HUES6 (cell line): Measurements from ENCODE around the gene ARMC3.

Source experiments
- H3K27ac ChIP-seq: 2 replicates; pipeline ENCODE4 v1.7.0; 2013; ENCODE audit warnings: low read depth, mild to moderate bottlenecking, low read length, inconsistent platforms
- H3K27me3 ChIP-seq: 2 replicates; pipeline ENCODE4 v1.6.1; 2013; ENCODE audit warnings: low read length; ENCODE audit not compliant: control insufficient read depth, insufficient read depth
- H3K36me3 ChIP-seq: 2 replicates; pipeline ENCODE4 v1.6.1; 2013; ENCODE audit warnings: low read length; ENCODE audit not compliant: control insufficient read depth, insufficient read depth
- H3K4me1 ChIP-seq: 2 replicates; pipeline ENCODE4 v1.6.1; 2013; ENCODE audit warnings: low read length; ENCODE audit not compliant: control insufficient read depth, insufficient read depth
- H3K4me3 ChIP-seq: 2 replicates; pipeline ENCODE4 v1.5.1; 2013; ENCODE audit warnings: low read depth, low read length
- H3K9ac ChIP-seq: one replicate; pipeline ENCODE4 v1.6.1; 2013; ENCODE audit warnings: mild to moderate bottlenecking, low read length
- H3K9me3 ChIP-seq: 2 replicates; pipeline ENCODE4 v1.6.1; 2013; ENCODE audit warnings: low read depth, low read length; ENCODE audit not compliant: control insufficient read depth, insufficient read depth

The ARMC3 gene

DNA sequence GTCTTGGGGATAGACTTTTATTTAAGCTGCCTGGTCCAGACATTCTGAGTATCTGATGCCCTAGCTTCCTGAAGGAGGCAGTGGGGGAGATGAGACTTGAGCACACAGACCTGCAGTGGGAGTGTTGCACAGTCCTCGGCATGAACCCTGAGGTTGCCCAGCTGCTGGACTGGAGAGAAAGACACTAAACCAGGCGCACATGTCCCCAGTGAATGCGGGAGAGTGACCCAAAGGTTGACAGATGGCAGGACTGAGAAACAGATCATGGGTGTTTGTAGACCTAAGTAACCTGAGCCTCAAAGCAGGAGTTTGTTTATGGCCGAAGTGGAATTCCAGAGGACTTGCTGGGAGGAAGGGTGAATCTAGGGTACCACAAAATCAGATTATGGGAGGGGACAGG is 151.8 kb downstream of the ARMC3 start:
- peaks cover 7% of the 10 kb centered on the region; the same call in 1 of the 2 replicates for H3K4me1 ChIP-seq
- no peaks in the 10 kb centered on the region for H3K36me3 ChIP-seq
- no peak overlapping the region for H3K4me3 ChIP-seq
- no peak overlapping the region for H3K27ac ChIP-seq
- no peaks in the 10 kb centered on the region for H3K27me3 ChIP-seq
- 0 out of 2 replicates have a peak, but pooled peaks cover 1% of the 10 kb centered on the region for H3K9me3 ChIP-seq
- H3K9ac ChIP-seq, result no peak overlapping the region

DNA sequence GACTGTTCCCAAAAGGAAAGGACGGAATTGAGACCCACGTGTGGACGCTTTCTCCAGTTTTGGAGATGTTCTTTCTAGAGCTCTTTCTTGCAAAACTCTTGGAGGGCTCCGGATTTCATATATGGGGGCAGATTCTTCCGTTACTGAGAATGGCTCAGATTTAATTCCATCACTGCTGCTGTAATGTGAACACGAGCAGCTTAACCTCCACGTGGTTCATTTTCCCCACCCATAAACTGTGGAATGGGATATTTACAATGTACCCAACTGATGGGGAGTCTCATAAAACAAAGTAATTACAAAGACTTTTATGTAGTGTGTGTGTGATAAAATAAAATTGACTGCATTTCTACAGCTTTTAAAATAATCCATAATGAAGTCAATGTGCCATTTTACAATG is 152.4 kb downstream of the ARMC3 start:
- no peaks in the 10 kb centered on the region for H3K27me3 ChIP-seq
- H3K9ac ChIP-seq, result no peak overlapping the region
- H3K36me3 ChIP-seq, result no peaks in the 10 kb centered on the region
- no peak overlapping the region for H3K27ac ChIP-seq
- 0 out of 2 replicates have a peak, but pooled peaks cover 3% of the 10 kb centered on the region for H3K9me3 ChIP-seq
- H3K4me1 ChIP-seq, result peaks cover 7% of the 10 kb centered on the region; the same call in 1 of the 2 replicates
- no peak overlapping the region for H3K4me3 ChIP-seq

DNA sequence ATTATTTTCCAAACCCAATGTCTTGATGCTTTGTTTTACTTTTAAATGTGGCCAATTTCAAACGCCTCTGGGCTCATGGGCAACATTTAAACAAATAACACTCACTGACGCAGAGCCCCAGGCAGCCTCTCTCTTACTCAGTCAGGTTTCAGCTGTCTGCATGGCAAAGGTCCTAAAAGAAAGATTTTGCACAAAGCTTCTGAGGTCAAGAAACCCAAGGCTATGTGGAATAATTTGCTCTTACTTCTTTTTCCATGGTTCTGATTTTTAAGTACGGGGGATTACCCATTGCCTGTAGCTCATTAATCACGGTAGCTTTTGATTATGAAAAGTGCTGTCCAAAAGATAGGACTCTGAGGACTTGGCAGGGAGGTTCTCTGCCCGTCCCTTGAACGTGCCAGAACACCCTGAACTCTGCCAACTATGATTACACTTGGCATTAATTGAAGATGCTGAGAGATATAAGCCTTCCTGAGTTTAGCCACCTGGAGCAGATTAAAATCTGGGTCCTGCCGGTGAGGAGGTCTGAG is 153.4 kb downstream of the ARMC3 start:
- Histone ChIP-seq H3K4me3 (no peak overlapping the region), H3K27me3 (no peaks in the 10 kb centered on the region), H3K9ac (no peak overlapping the region), H3K36me3 (no peaks in the 10 kb centered on the region), H3K4me1 (peaks cover 7% of the 10 kb centered on the region; the same call in 1 of the 2 replicates), H3K27ac (no peak overlapping the region), H3K9me3 (0 out of 2 replicates have a peak, but pooled peaks cover 3% of the 10 kb centered on the region)

DNA sequence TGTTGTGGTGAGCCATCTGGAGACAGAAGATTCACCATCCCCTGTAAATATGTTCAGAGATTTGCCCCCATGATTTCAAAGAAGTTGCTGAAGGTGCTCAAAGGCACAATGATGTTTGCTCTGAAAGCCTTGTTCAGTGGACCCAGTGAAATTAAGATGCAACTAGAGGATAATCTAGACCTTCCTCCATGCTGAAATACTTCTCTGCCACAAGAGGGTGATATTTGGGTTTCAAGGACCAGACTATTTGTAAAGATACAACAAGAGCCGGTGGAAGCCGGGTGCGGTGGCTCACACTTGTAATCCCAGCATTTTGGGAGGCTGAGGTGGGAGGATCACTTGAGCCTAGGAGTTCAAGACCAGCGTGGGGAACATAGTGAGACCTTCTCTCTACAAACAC is 154.0 kb downstream of the ARMC3 start:
- Histone ChIP-seq H3K4me1 (peaks cover 7% of the 10 kb centered on the region; the same call in 1 of the 2 replicates), H3K27ac (no peak overlapping the region)

More for the DNA sequence above, 154.0 kb downstream of the ARMC3 start:
- Histone ChIP-seq H3K9me3 (0 out of 2 replicates have a peak, but pooled peaks cover 3% of the 10 kb centered on the region), H3K36me3 (no peaks in the 10 kb centered on the region), H3K9ac (no peak overlapping the region), H3K27me3 (no peaks in the 10 kb centered on the region), H3K4me3 (no peak overlapping the region)
